ENCODE data around the gene RNLS.

Gene RNLS

DNA sequence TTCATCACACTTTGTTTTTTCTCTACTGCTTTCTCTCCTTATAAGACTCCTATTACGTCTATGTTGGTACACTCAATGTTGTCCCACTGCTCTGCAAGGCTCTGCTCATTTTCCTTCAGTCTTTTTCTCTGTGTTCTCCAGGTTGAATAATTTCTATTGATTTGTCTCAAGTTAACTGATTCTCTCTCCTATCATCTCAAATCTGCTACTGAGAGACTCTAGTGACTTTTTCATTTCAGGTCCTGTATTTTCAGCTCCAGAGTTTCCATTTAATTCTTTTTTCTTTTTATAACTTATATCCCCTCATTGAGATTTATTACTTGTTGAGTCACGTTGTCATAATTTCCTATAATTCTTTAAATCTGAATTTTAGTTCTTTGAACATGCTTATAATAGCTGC lies 100.9 kb downstream of the RNLS start:
- no peak for DNase-seq (ENCODE audit: low read depth in 1 of 2, low spot score in 1 of 2)

DNA sequence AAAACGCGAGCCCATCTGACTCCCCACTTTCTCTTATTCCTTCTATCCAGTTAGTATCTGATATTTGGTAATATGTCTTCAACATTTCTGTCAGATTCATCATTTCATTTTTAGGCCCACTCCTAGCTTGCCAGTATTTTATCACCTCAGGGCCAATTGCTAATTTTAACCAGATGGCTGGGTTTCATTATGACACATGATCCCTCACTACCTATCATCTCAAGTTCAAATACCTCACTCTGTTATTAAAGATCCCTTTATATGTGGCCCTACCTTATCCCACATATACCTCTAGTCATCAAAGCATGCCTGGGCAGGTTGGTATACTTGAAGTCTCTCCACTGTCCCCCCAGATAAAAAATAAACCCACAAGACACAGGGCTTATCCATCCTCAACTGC lies 104.9 kb downstream of the RNLS start:
- no peak for DNase-seq (ENCODE audit: low read depth in 1 of 2, low spot score in 1 of 2)

- DNase-seq (ENCODE audit: low read depth in 1 of 2, low spot score in 1 of 2): no peak
Observed at GRCh38 chr10:88477343-88478085, 105.6 kb downstream of the RNLS start.

DNA sequence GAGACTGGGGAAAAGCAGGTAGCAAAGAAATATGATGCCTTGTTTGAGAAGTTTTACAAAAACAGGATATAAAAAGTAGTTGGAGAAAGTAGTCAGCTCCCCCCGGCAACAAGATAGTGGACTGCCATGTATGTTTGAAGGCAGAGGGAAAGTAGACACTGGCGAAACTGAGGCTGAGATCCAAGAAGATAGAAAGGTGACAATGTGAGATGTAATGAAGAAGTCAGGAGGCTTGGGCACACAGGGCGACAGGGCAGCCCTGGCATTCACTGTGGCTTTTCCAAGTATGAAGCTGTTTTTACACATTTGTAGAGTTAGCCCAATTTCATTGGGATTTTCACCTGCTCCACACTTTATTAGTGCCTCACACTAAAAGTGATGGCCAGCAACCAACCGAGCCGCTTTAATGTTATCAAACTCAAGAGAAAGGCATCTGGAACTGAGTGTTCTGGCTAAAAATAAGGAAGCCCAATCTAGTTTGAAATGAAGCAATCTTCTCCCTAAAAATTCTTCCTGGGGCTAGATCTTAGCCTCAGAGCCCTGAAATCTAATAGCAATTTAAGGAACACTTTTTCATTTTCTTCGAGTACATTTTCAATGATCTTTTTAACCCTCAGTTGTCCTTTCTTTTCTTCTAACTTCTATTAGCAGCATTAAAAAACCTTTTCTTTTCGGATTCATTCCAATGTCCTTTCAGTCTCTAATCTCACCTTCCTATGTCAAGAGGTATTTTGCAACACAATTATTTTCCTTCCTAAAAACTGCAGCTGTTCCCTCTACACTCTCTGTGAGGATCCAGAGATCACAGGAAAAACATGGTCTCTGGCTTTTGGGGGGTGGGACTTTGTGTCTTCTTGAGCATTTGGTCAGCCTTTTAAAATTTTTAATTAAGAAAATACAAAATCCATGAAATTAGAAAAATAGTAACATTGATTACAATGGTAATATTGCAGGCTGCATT lies 108.0 kb downstream of the RNLS start:
- no peak for DNase-seq (ENCODE audit: low read depth in 1 of 2, low spot score in 1 of 2)

GRCh38 chr10:88473989-88474883 lies 108.9 kb downstream of the RNLS start:
- no peak for DNase-seq (ENCODE audit: low read depth in 1 of 2, low spot score in 1 of 2)

DNA sequence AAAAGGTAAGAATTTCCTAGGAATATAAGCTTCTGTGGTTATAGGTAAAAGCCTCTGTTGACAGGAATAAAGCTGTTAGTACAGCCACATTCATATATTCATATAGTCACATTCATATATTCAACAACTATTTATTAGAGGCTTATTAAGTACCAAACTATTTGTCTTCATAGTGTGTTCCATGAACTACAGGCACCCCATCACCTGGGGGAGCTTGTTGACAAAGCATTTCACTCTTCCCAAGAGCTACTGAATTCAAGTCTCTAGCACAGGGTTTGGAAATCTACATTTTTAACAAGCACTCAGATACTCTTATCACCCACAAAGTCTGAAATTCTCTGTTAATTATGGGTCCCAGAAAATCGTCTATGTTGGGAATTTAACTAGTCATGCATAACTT lies 110.6 kb downstream of the RNLS start:
- no peak for DNase-seq (ENCODE audit: low read depth in 1 of 2, low spot score in 1 of 2)

- no peak for DNase-seq (ENCODE audit: low read depth in 1 of 2, low spot score in 1 of 2)
Observed at GRCh38 chr10:88471899-88472298, 111.2 kb downstream of the RNLS start.

DNA sequence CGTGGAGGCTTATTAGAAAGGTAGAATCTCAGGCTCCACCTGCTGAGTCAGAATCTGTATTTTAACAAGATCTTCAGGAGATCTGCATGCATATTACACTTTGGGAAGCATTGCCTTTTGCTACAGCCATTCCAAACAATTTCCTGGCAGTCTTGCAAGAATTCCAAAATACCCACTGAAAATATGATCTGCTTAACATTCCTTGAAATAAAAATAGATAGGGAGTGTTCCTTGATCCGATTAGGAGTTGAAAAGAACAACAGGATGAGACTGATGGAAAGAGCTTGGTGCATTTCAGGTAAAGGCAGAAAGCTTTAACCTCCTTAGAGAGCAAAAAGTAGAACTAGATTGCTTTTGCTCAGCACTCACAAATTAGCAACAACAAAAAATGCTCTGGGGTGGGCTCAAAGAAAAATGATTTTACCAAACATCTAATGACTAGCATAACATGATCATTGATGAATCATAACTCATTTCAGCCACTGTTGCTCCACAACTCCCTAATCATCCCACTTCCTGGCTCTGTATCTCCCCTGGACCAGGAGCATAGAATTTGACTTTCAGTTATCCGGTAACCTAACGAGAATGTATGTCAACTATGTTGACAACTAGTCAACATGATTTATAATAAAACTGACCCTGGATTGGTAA lies 115.2 kb downstream of the RNLS start:
- DNase-seq (ENCODE audit: low read depth in 1 of 2, low spot score in 1 of 2): no peak

GRCh38 chr10:88466786-88467185 lies 116.3 kb downstream of the RNLS start:
- no peak for DNase-seq (ENCODE audit: low read depth in 1 of 2, low spot score in 1 of 2)

DNA sequence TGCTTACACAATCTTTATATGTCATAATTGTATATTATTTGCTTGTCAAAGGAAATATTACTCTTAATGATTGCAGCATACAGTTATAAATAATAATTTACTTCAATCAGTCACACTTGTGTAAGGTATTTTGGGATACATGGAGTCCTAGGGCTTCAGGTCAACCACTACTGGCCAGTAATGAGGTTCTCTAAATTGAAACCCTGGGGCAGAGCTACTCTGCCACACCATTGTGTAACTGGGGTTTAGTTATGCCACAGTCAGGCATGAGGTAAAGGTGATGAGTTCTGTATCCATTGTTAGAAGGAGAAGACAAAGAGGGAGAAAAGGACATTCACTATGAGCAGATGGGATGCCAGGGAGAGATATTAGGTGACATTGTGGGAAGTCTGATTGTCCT lies 117.4 kb downstream of the RNLS start:
- no peak for DNase-seq (ENCODE audit: low read depth in 1 of 2, low spot score in 1 of 2)

- DNase-seq (ENCODE audit: low read depth in 1 of 2, low spot score in 1 of 2): no peak
Observed at GRCh38 chr10:88463811-88464210, 119.3 kb downstream of the RNLS start.

GRCh38 chr10:88461426-88461825 lies 121.7 kb downstream of the RNLS start:
- DNase-seq (ENCODE audit: low read depth in 1 of 2, low spot score in 1 of 2): no peak

DNA sequence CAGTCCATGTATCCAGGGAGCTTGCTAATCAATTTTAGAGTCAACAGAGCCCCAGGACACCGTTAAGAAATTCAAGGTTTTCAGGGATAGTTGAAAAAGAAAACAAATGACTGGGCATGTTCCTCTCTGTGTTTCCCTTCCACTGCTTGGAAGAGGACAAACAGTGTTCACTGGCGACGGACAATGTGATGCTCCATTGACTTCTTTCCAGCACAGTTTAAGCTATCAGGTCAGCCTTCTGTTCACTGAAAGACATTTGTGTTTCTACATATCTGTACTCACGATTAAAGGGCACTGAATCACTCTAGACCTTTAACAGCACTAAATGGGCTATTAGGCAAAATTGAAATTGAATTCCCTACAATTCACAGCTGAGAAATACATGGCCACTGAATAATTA lies 123.6 kb downstream of the RNLS start:
- no peak for DNase-seq (ENCODE audit: low read depth in 1 of 2, low spot score in 1 of 2)

DNA sequence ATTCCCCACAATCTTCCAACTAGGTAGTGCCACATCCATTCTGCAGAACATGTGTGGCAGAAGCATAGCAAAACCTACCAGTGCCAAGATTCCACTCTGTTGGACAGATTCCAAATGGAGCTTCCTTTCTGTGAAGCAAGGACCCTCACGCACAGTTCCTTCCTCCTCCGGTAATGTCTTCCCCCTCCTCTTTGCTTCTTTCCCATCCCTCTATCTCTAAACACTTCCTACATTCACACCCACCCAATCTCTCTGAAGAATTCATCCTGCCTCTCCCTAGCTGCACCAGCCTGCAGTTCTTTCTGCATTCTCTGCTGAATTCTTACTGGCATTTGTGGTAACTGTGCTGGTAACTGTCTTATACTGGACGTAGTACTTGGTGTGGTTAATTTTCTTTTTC lies 124.9 kb downstream of the RNLS start:
- DNase-seq (ENCODE audit: low read depth in 1 of 2, low spot score in 1 of 2): no peak

DNA sequence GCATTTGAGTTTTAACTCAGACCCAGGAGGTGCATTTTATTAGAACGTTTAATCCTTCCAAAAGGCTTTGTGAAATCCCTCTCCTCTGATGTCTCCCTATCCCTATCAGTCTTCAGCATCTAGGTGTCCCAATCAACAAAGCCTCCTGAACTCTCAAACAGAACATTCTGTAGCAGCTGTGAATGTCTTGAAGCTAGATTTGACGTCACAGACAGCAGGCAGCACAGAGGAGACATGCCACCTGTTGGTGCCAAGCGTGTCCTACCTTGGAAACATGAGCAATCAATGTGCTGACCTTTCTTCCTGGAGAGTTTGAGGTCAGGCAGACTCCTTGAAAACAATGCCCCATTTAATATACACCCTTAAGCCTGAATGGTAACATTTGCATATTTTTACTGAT lies 125.5 kb downstream of the RNLS start:
- no peak for DNase-seq (ENCODE audit: low read depth in 1 of 2, low spot score in 1 of 2)

DNA sequence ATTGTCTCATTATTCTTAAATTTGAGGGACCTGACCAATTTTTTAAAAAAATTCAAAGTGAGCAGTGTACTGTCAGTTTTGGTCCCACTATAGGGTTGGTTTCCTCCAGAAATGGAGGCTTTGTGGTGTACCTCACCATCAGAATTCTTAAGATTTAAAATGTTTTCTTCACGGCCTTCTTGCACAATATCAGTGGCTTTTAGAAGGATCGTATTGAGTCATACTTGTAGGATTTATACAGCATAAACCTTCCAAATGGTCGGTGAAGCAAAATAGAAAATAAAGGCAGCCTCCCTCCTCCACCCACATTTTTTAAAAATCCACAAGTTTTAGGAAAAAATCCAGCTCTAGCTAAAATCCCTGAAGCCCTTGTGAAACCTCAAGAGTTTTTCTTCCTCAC lies 126.4 kb downstream of the RNLS start:
- DNase-seq (ENCODE audit: low read depth in 1 of 2, low spot score in 1 of 2): no peak

- no peak for DNase-seq (ENCODE audit: low read depth in 1 of 2, low spot score in 1 of 2)
Observed at GRCh38 chr10:88455831-88456230, 127.3 kb downstream of the RNLS start.

- no peak for DNase-seq (ENCODE audit: low read depth in 1 of 2, low spot score in 1 of 2)
Observed at GRCh38 chr10:88450201-88450600, 132.9 kb downstream of the RNLS start.

GRCh38 chr10:88442716-88443115 lies 140.4 kb downstream of the RNLS start:
- no peak for DNase-seq (ENCODE audit: low read depth in 1 of 2, low spot score in 1 of 2)

DNA sequence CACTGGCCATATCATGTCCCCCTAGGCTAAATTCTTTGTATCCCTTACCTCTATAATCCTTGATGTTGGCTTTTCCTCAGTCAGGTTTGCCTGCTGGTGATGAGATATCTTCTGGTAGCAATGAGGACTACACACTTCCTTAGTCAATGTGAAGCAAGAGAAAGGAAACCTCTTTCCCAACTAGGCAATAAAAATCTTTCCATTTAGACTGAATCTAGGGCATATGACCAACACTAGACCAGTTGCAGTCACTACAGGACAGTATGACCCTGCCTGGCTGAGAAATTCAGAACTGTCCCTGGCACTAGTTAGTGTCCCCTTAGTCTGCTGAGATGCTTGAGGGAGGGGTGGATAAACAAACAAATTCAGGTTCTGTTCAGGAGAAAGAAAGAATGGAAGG lies 142.6 kb downstream of the RNLS start:
- DNase-seq (ENCODE audit: low read depth in 1 of 2, low spot score in 1 of 2): no peak

GRCh38 chr10:88439932-88440331 lies 143.2 kb downstream of the RNLS start:
- DNase-seq (ENCODE audit: low read depth in 1 of 2, low spot score in 1 of 2): no peak

Measured in activated CD4-positive, alpha-beta T cell treated with anti-CD3 and anti-CD28 coated beads, Interleukin-2, amount 50 U/mL, for 24 hours (primary cell).